GM20000 (cell line): ENCODE data around the gene KIAA0825.

Source experiments
- DNase-seq: peaks from one replicate; pipeline ENCODE4 v3.0.0; 2012; ENCODE audit warnings: low spot score
- CTCF ChIP-seq: IDR thresholded peaks from 2 replicates; pipeline ENCODE4 v1.5.1; 2012; ENCODE audit warnings: mild to moderate bottlenecking, control low read depth; ENCODE audit errors: extremely low read depth, missing control alignments

The KIAA0825 gene

GRCh38 chr5:94250985-94251384, 367.4 kb downstream of the KIAA0825 start:
- no peak for DNase-seq
- no peak for TF ChIP-seq CTCF

GRCh38 chr5:94249430-94249829, 369.0 kb downstream of the KIAA0825 start:
- no peak for TF ChIP-seq CTCF
- no peak for DNase-seq

- no peak for TF ChIP-seq CTCF
- DNase-seq, result no peak
Measured at GRCh38 chr5:94248175-94248875, 370.1 kb downstream of the KIAA0825 start.

GRCh38 chr5:94245608-94246007, 372.8 kb downstream of the KIAA0825 start:
- no peak for DNase-seq
- no peak for TF ChIP-seq CTCF

- no peak for DNase-seq
- no peak for TF ChIP-seq CTCF
Measured at GRCh38 chr5:94244921-94245320, 373.5 kb downstream of the KIAA0825 start.

- no peak for DNase-seq
- TF ChIP-seq CTCF, result no peak
Measured at GRCh38 chr5:94243612-94244011, 374.8 kb downstream of the KIAA0825 start.

- DNase-seq, result no peak
- TF ChIP-seq CTCF, result no peak
Measured at GRCh38 chr5:94240993-94241651, 377.3 kb downstream of the KIAA0825 start.
